K562 treated with DMSO at 1 percent for 12 hours (cell line): ENCODE results near the gene PDLIM4. TPM values are rescaled to one million over a fixed set of nuclear protein-coding genes. Genes with fewer than 3 reads are reported as not detected.

Source experiments
- total RNA-seq: library from RNA; unstranded; fragments of 300-600 nt; gene quantifications from 2 replicates; pipeline ENCODE4 v1.2.3, GENCODE V29; 2022; ENCODE audit not compliant: insufficient read depth

Gene PDLIM4
- 30.1 and 32.1 TPM in 2 replicates for total RNA-seq

GRCh38 chr5:132257131-132258101, at the start of gene PDLIM4:
Gene PDLIM4, plus strand, starts transcription at chr5:132257696. Its CDS starts 39 bp downstream, at chr5:132257735.

GRCh38 chr5:132227485-132228240, 29.8 kb upstream of the PDLIM4 start, which contains the start of gene P4HA2:
Gene P4HA2, minus strand, starts transcription at chr5:132227853. Its CDS starts 9,227 bp downstream, at chr5:132218626.

GRCh38 chr5:132293992-132294727, 36.7 kb downstream of the PDLIM4 start, which contains the start of gene SLC22A4:
Gene SLC22A4, plus strand, starts transcription at chr5:132294394. Its CDS starts 223 bp downstream, at chr5:132294617.

Other genes with a start within 250 kb of the PDLIM4 start
- gene ACSL6, start 246.0 kb upstream of the PDLIM4 start, total RNA-seq, result 0.50 and 1.6 TPM in 2 replicates
- not detected in 2 replicates for gene IL3, start 197.0 kb upstream of the PDLIM4 start, total RNA-seq
- gene CSF2, start 183.9 kb upstream of the PDLIM4 start, total RNA-seq, result not detected in 2 replicates
- 45.1 and 63.7 TPM in 2 replicates for gene P4HA2, start 29.8 kb upstream of the PDLIM4 start, total RNA-seq
- gene SLC22A4, start 36.7 kb downstream of the PDLIM4 start, total RNA-seq, result 0.85 TPM in 1 of 2 replicates, not detected in the other
- gene SLC22A5, start 112.0 kb downstream of the PDLIM4 start, total RNA-seq, result 3.2 and 11.9 TPM in 2 replicates
- 37.2 and 37.9 TPM in 2 replicates for gene IRF1, start 233.1 kb downstream of the PDLIM4 start, total RNA-seq